Parathyroid adenoma (tissue), 2 donors: ENCODE data around the gene ALKBH6.

Experiments used
- H2AFZ ChIP-seq: fragments of 300-600 bp; sonication (generic); one replicate; pipeline ENCODE4 v1.7.0; 2017; ENCODE audit warnings: antibody characterized with exemption, mild to moderate bottlenecking
- H3K27ac ChIP-seq: fragments of 300-600 bp; sonication (generic); one replicate; pipeline ENCODE4 v1.7.0; 2017
- H3K27me3 ChIP-seq: fragments of 300-600 bp; sonication (generic); one replicate; pipeline ENCODE4 v1.7.0; 2017; ENCODE audit warnings: low read length; ENCODE audit not compliant: control insufficient read depth, insufficient read depth
- H3K36me3 ChIP-seq: fragments of 300-600 bp; sonication (generic); one replicate; pipeline ENCODE4 v1.7.0; 2017; ENCODE audit warnings: low read length; ENCODE audit not compliant: control insufficient read depth, insufficient read depth
- H3K4me1 ChIP-seq: fragments of 300-600 bp; sonication (generic); one replicate; pipeline ENCODE4 v1.7.0; 2017; ENCODE audit warnings: control low read depth
- H3K4me2 ChIP-seq: fragments of 300-600 bp; sonication (generic); one replicate; pipeline ENCODE4 v1.7.0; 2017; ENCODE audit warnings: low read length
- H3K4me3 ChIP-seq: fragments of 300-600 bp; sonication (generic); one replicate; pipeline ENCODE4 v1.7.0; 2017; ENCODE audit warnings: low read depth, low read length
- H3K79me2 ChIP-seq: fragments of 300-600 bp; sonication (generic); one replicate; pipeline ENCODE4 v1.7.0; 2017; ENCODE audit warnings: control low read depth
- H3K9ac ChIP-seq: fragments of 300-600 bp; sonication (generic); one replicate; pipeline ENCODE4 v1.7.0; 2017; ENCODE audit warnings: mild to moderate bottlenecking
- H3K9me3 ChIP-seq: fragments of 300-600 bp; sonication (generic); one replicate; pipeline ENCODE4 v1.7.0; 2017; ENCODE audit warnings: low read length; ENCODE audit not compliant: control insufficient read depth
- TF ChIP-seq, protein P1 (sequence below): fragments of 300-600 bp; sonication (generic); IDR thresholded peaks from one replicate; pipeline ENCODE4 v1.7.0; 2017; ENCODE audit warnings: antibody characterized with exemption, mild to moderate bottlenecking
- donor health status: primary hyperparathyroidism.

ALKBH6 gene

DNA sequence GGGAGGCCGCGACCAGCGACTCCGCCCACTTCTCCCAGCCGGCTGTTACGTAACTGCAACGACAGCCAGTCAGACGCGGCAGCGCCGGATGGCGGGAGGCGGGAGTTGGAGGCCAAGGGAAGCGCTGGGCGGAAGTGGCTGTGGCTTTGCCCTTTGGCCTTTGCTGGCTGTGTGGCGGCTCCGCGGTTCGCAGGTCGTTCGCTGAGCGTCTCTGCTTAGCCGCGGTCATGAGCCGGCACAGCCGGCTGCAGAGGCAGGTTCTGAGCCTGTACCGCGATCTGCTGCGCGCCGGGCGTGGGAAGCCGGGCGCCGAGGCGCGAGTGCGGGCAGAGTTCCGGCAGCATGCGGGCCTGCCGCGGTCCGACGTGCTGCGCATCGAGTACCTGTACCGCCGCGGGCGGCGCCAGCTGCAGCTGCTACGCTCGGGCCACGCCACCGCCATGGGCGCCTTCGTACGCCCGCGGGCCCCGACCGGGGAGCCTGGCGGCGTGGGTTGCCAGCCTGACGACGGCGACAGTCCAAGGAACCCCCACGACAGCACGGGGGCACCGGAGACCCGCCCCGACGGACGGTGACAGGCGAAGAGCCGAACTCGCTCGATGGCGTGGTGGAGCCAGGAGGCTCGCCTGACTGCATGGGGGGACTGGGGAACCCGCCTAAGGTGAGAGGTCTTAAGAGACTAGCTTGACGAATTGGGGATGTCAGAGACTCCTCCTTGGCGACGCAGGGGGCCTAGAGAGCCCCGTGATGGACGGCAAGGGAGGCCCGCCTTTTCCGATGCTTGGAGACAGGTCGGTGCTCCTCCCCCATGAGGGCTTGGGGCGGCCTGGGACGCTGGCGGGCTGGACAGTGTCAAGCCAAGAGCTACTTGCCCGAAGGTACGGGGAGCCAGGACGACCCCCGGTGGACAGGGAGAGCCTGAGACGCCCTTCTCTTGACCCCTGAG is 18.7 kb downstream of the ALKBH6 start, which contains the start of gene SDHAF1:
Gene SDHAF1, plus strand, starts transcription at position 141 of the 946 bp plus-strand sequence. Its CDS starts 87 bp downstream, at position 228.
- peak within 1 kb of the TSS; percentile 84 for H3K4me3 ChIP-seq
- no peaks in the 10 kb centered on the region for H3K27me3 ChIP-seq
- peak within 1 kb of the TSS; percentile 78 for H3K27ac ChIP-seq
- peaks cover 20% of the 10 kb centered on the region for H3K79me2 ChIP-seq
- H3K36me3 ChIP-seq, result no peaks in the 10 kb centered on the region
- peak within 1 kb of the TSS; percentile 97 for H3K4me2 ChIP-seq
- H3K4me1 ChIP-seq, result peaks cover 16% of the 10 kb centered on the region
- no peaks in the 10 kb centered on the region for H3K9me3 ChIP-seq
- TF ChIP-seq, protein P1, sequence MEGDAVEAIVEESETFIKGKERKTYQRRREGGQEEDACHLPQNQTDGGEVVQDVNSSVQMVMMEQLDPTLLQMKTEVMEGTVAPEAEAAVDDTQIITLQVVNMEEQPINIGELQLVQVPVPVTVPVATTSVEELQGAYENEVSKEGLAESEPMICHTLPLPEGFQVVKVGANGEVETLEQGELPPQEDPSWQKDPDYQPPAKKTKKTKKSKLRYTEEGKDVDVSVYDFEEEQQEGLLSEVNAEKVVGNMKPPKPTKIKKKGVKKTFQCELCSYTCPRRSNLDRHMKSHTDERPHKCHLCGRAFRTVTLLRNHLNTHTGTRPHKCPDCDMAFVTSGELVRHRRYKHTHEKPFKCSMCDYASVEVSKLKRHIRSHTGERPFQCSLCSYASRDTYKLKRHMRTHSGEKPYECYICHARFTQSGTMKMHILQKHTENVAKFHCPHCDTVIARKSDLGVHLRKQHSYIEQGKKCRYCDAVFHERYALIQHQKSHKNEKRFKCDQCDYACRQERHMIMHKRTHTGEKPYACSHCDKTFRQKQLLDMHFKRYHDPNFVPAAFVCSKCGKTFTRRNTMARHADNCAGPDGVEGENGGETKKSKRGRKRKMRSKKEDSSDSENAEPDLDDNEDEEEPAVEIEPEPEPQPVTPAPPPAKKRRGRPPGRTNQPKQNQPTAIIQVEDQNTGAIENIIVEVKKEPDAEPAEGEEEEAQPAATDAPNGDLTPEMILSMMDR, result no peak
- H3K9ac ChIP-seq, result peak within 1 kb of the TSS; percentile 56
- H2AFZ ChIP-seq, result peak within 1 kb of the TSS; percentile 84

DNA sequence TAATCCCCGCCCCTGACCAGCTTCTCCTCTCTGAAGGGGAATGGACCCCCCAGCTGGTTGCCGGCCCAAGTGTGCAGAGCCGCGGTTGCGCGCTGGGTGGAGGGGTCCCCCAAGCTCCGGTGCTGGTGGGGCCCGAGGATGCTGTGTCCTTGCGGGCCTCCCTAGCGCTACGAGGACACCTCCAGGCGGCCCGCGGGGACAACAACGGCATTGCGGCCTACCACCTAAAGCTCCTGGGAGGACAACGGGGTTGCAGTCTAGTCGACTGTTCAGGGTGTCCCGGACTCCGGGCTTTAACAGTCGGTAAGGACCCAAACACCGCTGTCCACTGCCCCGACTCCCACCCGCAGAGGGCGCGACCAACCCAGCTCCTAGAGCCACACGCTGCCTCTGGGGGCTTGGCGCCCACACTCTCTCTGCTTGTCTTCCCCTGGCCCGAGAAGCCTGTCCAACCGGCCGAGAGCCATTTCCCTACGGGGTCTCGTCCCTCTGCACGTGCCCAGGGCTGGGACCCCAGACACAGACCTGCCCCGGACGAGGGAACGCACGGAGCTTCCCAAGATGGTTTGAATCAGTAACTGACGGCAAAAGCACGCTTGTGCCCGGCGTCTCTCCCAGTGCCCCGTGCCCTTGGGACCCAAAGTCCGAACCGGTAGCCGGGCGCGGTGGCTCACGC is 20.0 kb downstream of the ALKBH6 start:
- peaks cover 11% of the 10 kb centered on the region for H3K4me1 ChIP-seq
- no peak overlapping the region for H3K27ac ChIP-seq
- H2AFZ ChIP-seq, result peak overlapping the region; percentile 84
- no peaks in the 10 kb centered on the region for H3K36me3 ChIP-seq
- TF ChIP-seq, protein P1, result no peak
- H3K27me3 ChIP-seq, result no peaks in the 10 kb centered on the region
- H3K79me2 ChIP-seq, result peaks cover 18% of the 10 kb centered on the region
- H3K4me2 ChIP-seq, result peak overlapping the region; percentile 31
- no peaks in the 10 kb centered on the region for H3K9me3 ChIP-seq
- H3K4me3 ChIP-seq, result no peak overlapping the region
- no peak overlapping the region for H3K9ac ChIP-seq

DNA sequence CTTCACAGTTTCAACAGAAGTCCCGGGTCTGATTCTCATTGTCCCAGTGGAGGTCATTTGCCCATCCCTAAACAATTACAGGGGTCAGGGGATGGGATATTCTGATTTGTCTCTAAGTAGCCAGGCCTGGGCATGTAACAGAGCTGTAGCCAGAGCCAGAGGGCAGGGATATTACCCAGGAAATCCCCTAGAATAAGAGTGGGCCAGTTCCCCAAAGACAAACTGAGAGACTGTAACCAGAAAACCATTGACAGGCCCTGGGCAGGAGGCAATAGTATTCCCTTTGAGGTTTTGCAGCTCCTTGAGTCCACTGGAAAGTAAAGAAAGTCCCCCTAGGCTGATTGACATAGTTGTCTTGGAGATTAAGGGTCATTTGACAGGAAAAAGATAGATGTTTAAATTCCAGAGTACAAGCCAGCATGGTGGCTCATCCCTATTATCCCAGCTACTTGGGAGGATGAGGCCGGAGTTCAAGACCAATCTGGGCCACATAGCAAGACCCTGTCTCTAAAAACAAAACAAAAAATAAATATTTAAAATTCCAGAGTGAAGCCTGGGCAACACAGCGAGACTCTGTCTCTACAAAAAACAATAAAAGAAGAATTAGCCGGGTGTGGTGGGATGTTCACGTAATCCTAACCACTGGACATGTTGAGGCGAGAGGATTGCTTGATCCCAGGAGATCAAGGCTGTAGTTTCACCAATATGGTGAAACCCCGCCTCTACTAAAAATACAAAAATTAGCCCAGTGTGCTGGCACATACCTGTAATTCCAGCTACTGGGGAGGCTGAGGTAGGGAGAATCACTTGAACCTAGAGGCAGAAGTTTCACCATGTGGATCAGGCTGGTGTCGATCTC is 20.9 kb downstream of the ALKBH6 start:
- Histone ChIP-seq H2AFZ (no peak overlapping the region), H3K9me3 (no peaks in the 10 kb centered on the region), H3K79me2 (peaks cover 18% of the 10 kb centered on the region), H3K9ac (no peak overlapping the region), H3K36me3 (no peaks in the 10 kb centered on the region), H3K4me1 (peaks cover 8% of the 10 kb centered on the region), H3K27me3 (no peaks in the 10 kb centered on the region), H3K27ac (no peak overlapping the region), H3K4me3 (no peak overlapping the region), H3K4me2 (no peak overlapping the region)
- TF ChIP-seq, protein P1, result no peak

DNA sequence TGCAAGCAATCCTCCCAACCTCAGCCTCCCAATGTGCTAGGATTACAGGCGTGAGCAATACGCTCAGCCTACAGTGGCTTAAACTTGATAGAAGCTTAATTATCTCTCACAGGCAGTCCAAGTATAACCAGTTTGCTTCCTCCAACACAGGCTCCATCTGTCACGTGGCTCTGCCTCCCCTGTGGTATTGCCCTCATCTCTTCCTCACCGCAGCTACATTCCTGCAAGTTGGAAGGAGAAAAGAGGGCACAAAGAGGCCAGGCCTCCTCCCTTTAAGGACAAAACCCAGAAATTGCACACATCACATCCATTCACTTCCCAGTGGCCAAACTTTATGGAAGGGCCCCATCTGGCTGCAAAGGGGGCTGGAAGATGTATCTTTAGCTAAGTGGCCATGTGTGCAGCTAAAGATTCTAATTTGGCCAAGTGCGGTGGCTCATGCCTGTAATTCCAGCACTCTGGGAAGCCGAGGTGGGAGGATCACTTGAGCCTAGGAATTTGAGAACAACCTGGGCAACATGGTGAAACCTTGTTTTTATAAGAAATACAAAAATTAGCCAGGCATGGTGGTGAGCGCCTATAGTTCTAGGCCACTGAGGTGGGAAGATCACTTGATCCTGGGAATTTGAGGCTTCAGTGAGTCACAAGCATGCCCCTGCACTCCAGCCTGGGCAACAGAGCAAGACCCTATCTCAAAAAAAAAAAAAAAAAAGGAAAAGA is 22.1 kb downstream of the ALKBH6 start:
- Histone ChIP-seq H3K4me2 (no peak overlapping the region), H3K36me3 (no peaks in the 10 kb centered on the region), H2AFZ (no peak overlapping the region), H3K4me1 (peaks cover 8% of the 10 kb centered on the region), H3K9ac (no peak overlapping the region), H3K79me2 (peaks cover 18% of the 10 kb centered on the region), H3K27me3 (no peaks in the 10 kb centered on the region), H3K27ac (no peak overlapping the region), H3K9me3 (no peaks in the 10 kb centered on the region), H3K4me3 (no peak overlapping the region)
- TF ChIP-seq, protein P1, result no peak
